Measurements from ENCODE around the gene EVL. TPM values are rescaled to one million over a fixed set of nuclear protein-coding genes. Genes with fewer than 3 reads are reported as not detected.
A peak's percentile ranks its signal among the peaks of the same experiment; 100 is the strongest.

EVL gene
- total RNA-seq, 1 donor from 2014 or later = 6.1 TPM

DNA sequence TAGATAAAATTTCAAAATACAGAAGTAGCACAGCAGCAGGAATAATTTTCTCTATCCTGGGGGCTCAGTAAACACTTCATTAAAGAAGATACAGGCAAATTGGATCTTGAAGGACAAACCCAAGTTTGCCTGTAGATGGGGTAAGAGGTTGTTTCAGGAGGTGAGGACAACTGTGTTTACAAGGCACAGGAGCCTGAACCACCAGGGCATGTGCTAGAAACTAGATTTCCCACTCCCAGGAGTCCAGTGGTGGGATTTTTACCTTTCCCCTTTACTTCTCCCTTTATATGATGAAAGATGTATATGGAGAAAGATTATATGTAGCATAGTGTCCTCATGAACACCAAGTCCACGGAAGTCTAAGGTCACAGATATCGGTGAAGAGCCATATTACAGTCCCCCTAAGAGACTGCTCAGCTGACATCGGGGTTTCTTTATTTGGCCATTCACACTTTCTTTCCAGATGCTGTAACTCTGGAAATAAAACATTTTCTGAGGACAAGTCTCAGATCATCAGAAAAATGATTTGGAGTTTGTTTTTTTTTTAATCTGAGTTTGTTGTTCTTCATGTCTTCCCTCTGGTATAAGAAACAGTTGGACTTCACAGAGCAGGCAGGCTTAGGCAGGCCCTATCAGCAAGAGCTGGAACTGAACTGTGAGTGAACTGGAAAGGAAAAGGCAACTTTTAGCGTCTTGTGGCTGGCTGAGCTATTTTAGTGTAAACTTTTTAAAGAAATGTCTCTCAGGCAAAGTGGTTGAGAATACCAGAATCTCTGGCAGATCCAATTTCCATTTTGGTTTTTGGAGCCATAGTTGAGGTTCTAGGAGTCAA, 8.0 kb upstream of the EVL start:
- TF ChIP-seq, protein P1, sequence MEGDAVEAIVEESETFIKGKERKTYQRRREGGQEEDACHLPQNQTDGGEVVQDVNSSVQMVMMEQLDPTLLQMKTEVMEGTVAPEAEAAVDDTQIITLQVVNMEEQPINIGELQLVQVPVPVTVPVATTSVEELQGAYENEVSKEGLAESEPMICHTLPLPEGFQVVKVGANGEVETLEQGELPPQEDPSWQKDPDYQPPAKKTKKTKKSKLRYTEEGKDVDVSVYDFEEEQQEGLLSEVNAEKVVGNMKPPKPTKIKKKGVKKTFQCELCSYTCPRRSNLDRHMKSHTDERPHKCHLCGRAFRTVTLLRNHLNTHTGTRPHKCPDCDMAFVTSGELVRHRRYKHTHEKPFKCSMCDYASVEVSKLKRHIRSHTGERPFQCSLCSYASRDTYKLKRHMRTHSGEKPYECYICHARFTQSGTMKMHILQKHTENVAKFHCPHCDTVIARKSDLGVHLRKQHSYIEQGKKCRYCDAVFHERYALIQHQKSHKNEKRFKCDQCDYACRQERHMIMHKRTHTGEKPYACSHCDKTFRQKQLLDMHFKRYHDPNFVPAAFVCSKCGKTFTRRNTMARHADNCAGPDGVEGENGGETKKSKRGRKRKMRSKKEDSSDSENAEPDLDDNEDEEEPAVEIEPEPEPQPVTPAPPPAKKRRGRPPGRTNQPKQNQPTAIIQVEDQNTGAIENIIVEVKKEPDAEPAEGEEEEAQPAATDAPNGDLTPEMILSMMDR (IDR thresholded peaks at IDR 0.05; ENCODE audit: insufficient read depth, low read length, severe bottlenecking) = peak; percentile 19
- DNase-seq (ENCODE audit: low read depth) (peak; percentile 50), FAIRE-seq (no peak)
- Histone ChIP-seq H3K36me3 (ENCODE audit: control insufficient read depth, insufficient read depth, low read length) (no peaks in the 10 kb centered on the region), H3K27me3 (ENCODE audit: control insufficient read depth, insufficient read depth, low read length) (no peaks in the 10 kb centered on the region), H3K4me3 (ENCODE audit: low read depth, low read length) (no peak overlapping the region)

DNA sequence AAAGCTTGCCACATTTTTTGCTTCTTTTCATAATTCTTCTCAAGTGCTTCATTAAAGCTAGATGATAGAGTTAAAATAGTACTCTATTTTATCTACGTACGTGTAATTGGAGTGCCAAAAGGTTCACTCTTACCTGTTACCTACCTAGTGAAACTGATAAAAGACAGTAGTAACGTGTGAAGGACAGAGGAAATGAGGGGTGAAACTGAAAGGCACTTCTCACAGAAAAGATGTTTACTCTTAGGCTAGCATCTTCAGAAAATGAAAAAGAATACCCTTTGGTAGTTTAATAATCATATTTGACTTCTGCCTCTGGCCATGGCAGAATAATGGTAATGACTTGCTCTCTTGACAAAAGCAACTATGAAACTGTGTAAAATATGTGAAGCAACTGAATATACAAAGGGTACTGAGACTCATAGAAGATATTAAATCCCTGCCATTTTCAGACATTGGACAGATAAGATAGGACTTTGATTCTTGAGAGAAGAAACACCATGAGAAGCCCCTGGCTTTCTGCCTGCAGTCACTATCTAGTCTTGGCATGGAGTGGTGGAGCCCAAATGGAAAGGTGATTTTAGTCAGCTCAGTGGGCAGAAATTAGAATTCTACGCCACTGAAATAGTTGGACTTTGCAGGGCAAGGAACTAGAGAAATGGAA, 6.3 kb upstream of the EVL start:
- H3K36me3 ChIP-seq (ENCODE audit: control insufficient read depth, insufficient read depth, low read length) = no peaks in the 10 kb centered on the region
- TF ChIP-seq, protein P1 (IDR thresholded peaks at IDR 0.05; ENCODE audit: insufficient read depth, low read length, severe bottlenecking) = no peak
- DNase-seq (ENCODE audit: low read depth) (no peak), FAIRE-seq (no peak)
- H3K27me3 ChIP-seq (ENCODE audit: control insufficient read depth, insufficient read depth, low read length) = no peaks in the 10 kb centered on the region
- no peak overlapping the region for H3K4me3 ChIP-seq (ENCODE audit: low read depth, low read length)

DNA sequence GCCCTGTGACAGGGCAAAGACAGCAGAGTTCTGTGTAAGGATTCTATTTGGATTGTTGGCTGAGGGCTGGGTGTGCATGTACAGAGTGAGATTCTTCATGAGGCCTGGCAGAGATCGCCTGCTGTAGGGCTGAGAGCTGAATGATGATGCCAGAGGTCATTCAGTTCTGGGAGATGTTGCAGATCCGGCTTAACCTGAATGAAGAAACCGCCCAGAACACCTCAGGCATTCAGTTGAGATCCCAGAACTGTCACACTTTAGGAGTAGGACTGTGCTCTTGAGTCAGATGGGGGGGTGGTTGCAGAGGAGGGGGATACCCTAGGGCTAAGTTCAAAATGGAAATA, 5.8 kb upstream of the EVL start:
- TF ChIP-seq, protein P1 (IDR thresholded peaks at IDR 0.05; ENCODE audit: insufficient read depth, low read length, severe bottlenecking) = no peak
- H3K27me3 ChIP-seq (ENCODE audit: control insufficient read depth, insufficient read depth, low read length) = no peaks in the 10 kb centered on the region
- no peaks in the 10 kb centered on the region for H3K36me3 ChIP-seq (ENCODE audit: control insufficient read depth, insufficient read depth, low read length)
- H3K4me3 ChIP-seq (ENCODE audit: low read depth, low read length) = no peak overlapping the region
- no peak for FAIRE-seq
- DNase-seq (ENCODE audit: low read depth) = peak; percentile 90

DNA sequence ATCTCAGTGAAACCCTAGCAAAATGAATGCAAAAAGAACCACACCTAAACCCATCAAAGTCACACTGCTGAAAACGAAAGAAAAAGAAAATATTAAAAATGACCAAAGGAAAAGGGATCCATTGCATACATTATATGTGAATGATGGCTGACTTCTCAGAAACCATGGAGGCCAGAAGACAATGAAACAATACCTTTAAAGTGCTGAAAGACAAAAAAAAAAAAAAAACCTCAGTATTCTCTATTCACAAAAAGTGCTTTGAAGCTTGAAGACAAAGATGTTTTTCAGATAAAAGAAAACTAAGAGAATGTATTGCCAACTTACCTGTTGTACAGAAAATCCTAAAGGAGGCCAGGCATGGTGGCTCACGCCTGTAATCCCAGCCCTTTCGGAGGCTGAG, 4.5 kb upstream of the EVL start:
- TF ChIP-seq, protein P1 (IDR thresholded peaks at IDR 0.05; ENCODE audit: insufficient read depth, low read length, severe bottlenecking) = no peak
- Histone ChIP-seq H3K27me3 (ENCODE audit: control insufficient read depth, insufficient read depth, low read length) (no peaks in the 10 kb centered on the region), H3K36me3 (ENCODE audit: control insufficient read depth, insufficient read depth, low read length) (no peaks in the 10 kb centered on the region), H3K4me3 (ENCODE audit: low read depth, low read length) (no peak overlapping the region)
- no peak for DNase-seq (ENCODE audit: low read depth)
- FAIRE-seq = no peak

DNA sequence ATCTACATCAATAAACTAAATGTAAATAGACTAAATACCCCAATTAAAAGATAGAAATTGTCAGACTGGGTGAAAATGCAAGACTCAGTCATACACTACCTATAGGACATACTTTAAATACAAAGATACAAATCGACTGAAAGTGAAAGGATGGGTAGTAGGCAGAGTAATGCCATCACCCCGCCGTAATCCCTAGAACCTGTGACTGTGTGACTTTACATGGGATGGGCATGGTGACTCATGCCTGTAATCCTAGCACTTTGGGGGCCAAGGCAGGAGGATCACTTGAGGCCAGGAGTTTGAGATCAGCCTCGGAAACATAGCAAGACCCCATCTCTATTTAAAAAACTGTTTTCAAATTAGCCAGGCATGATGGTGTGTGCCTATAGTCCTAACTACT, 2.6 kb upstream of the EVL start:
- no peak for DNase-seq (ENCODE audit: low read depth)
- H3K4me3 ChIP-seq (ENCODE audit: low read depth, low read length) = no peak overlapping the region
- H3K36me3 ChIP-seq (ENCODE audit: control insufficient read depth, insufficient read depth, low read length) = no peaks in the 10 kb centered on the region
- no peak for FAIRE-seq
- TF ChIP-seq, protein P1 (IDR thresholded peaks at IDR 0.05; ENCODE audit: insufficient read depth, low read length, severe bottlenecking) = no peak
- H3K27me3 ChIP-seq (ENCODE audit: control insufficient read depth, insufficient read depth, low read length) = no peaks in the 10 kb centered on the region
